GM06990 (cell line): ENCODE measurements around the gene LZTS3.
"Not testable (repeated sequence)": the region's sequence is repeated elsewhere in the genome, so short reads cannot be mapped to it uniquely, and the experiment has no call there.

Experiments used
- DNase-seq: peaks from one replicate; pipeline ENCODE4 v3.0.0-alpha.2; 2011; ENCODE audit not compliant: insufficient read length; ENCODE audit errors: extremely low read depth
- H3K27me3 ChIP-seq: replicated peaks from 2 replicates; pipeline ENCODE4 v1.6.0; 2011; ENCODE audit warnings: low read length; ENCODE audit not compliant: control insufficient read depth, insufficient read depth
- H3K36me3 ChIP-seq: 2 replicates; pipeline ENCODE4 v1.5.1; 2011; ENCODE audit warnings: low read length; ENCODE audit not compliant: control insufficient read depth, insufficient read depth
- H3K4me3 ChIP-seq: replicated peaks from 2 replicates; pipeline ENCODE4 v1.5.1; 2011; ENCODE audit warnings: low read depth, mild to moderate bottlenecking, control low read depth, low read length
- TF ChIP-seq, protein P1 (sequence below): IDR thresholded peaks from 2 replicates; pipeline ENCODE4 v1.5.1; 2011; ENCODE audit warnings: low read length, control low read depth, mild to moderate bottlenecking, inconsistent platforms; ENCODE audit not compliant: insufficient read depth, poor library complexity, severe bottlenecking

LZTS3 gene

DNA sequence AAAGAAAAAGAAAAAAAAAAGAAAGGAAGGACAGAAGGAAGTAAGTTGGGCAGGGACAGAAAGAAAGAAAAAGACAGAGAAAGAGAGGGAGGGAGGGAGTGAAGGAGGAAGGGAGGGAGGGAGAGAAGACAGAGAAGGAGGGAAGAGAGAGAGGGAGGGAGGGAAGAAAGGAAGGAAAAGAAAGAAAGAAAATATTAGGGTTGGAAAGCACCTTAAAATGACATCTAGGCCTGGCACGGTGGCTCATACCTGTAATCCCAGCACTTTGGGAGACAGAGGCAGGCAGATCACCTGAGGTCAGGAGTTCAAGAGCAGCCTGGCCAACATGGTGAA lies 46.9 kb downstream of the LZTS3 start:
- Histone ChIP-seq H3K4me3 (no peak overlapping the region), H3K36me3 (peaks cover 7% of the 10 kb centered on the region), H3K27me3 (no peaks in the 10 kb centered on the region)
- TF ChIP-seq, protein P1, sequence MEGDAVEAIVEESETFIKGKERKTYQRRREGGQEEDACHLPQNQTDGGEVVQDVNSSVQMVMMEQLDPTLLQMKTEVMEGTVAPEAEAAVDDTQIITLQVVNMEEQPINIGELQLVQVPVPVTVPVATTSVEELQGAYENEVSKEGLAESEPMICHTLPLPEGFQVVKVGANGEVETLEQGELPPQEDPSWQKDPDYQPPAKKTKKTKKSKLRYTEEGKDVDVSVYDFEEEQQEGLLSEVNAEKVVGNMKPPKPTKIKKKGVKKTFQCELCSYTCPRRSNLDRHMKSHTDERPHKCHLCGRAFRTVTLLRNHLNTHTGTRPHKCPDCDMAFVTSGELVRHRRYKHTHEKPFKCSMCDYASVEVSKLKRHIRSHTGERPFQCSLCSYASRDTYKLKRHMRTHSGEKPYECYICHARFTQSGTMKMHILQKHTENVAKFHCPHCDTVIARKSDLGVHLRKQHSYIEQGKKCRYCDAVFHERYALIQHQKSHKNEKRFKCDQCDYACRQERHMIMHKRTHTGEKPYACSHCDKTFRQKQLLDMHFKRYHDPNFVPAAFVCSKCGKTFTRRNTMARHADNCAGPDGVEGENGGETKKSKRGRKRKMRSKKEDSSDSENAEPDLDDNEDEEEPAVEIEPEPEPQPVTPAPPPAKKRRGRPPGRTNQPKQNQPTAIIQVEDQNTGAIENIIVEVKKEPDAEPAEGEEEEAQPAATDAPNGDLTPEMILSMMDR = no peak
- no peak for DNase-seq

DNA sequence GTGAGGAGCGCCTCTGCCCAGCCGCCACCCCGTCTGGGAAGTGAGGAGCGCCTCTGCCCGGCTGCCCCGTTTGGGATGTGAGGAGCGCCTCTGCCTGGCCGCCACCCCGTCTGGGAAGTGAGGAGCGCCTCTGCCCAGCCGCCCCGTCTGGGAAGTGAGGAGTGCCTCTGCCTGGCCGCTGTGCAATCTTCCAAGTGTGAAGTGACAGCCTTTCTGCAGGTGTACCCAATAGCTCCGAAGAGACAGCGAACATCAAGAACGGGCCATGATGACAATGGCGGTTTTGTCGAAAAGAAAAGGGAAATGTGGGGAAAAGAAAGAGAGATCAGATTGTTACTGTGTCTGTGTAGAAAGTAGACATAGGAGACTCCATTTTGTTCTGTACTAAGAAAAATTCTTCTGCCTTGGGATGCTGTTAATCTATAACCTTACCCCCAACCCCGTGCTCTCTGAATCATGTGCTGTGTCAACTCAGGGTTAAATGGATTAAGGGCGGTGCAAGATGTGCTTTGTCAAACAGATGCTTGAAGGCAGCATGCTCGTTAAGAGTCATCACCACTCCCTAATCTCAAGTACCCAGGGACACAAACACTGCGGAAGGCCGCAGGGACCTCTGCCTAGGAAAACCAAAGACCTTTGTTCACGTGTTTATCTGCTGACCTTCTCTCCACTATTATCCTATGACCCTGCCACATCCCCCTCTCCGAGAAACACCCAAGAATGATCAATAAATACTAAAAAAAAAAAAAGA lies 47.4 kb downstream of the LZTS3 start:
- H3K4me3 ChIP-seq, DNase-seq, H3K36me3 ChIP-seq, H3K27me3 ChIP-seq: not testable (repeated sequence)

DNA sequence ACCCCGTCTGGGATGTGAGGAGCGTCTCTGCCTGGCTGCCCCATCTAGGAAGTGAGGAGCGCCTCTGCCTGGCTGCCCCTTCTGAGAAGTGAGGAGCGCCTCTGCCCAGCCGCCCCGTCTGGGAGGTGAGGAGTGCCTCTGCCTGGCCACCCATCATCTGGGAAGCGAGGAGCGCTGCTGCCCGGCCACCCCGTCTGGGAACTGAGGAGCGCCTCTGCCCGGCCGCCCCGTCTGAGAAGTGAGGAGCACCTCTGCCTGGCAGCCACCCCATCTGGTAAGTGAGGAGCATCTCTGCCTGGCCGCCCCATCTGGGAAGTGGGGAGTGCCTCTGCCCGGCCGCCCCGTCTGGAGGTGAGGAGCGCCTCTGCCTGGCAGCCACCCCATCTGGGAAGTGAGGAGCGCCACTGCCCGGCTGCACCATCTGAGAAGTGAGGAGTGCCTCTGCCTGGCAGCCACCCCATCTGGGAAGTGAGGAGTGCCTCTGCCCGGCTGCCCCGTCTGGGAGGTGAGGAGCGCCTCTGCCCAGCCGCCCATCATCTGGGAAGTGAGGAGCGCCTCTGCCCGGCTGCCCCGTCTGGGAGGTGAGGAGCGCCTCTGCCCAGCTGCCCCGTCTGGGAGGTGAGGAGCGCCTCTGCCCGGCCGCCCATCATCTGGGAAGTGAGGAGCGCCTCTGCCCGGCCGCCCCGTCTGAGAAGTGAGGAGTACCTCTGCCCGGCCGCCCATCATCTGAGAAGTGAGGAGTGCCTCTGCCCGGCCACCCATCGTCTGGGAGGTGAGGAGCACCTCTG lies 48.4 kb downstream of the LZTS3 start:
- not testable (repeated sequence) for H3K36me3 ChIP-seq, H3K4me3 ChIP-seq, DNase-seq, H3K27me3 ChIP-seq

DNA sequence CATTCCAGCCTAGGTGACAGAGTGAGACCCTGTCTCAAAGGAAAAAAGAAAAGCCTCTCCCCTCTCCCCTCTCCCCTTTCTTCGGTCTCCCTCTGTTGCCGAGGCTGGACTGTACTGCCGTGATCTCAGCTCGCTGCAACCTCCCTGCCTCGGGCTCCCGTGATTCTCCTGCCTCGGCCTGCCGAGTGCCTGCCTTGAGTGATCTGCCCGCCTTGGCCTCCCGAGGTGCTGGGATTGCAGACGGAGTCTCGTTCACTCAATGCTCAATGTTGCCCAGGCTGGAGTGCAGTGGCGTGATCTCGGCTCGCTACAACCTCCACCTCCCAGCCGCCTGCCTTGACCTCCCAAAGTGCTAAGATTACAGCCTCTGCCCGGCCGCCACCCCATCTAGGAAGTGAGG lies 49.2 kb downstream of the LZTS3 start:
- H3K4me3 ChIP-seq, DNase-seq, H3K36me3 ChIP-seq, H3K27me3 ChIP-seq: not testable (repeated sequence)

DNA sequence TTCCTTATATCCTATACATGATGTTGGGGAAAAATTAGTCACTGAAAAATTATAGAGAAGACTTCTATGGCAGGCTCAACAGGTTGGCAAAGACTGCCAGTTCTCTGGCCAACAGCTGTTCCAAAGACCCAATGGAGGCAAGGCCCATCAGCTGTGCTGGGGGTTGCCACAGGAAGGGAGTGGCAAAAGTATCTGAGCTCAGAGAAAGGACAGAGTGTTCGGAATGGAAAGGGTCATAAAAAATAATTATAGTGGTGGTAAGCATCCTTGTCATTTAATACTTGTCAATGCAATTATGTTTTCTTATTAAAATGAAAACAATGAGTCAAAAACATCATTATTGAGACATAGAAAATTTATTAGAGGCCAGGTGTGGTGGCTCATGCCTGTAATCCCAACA lies 49.8 kb downstream of the LZTS3 start:
- Histone ChIP-seq H3K36me3 (peaks cover 8% of the 10 kb centered on the region), H3K27me3 (no peaks in the 10 kb centered on the region), H3K4me3 (no peak overlapping the region)
- DNase-seq = no peak
- TF ChIP-seq, protein P1 = no peak

DNA sequence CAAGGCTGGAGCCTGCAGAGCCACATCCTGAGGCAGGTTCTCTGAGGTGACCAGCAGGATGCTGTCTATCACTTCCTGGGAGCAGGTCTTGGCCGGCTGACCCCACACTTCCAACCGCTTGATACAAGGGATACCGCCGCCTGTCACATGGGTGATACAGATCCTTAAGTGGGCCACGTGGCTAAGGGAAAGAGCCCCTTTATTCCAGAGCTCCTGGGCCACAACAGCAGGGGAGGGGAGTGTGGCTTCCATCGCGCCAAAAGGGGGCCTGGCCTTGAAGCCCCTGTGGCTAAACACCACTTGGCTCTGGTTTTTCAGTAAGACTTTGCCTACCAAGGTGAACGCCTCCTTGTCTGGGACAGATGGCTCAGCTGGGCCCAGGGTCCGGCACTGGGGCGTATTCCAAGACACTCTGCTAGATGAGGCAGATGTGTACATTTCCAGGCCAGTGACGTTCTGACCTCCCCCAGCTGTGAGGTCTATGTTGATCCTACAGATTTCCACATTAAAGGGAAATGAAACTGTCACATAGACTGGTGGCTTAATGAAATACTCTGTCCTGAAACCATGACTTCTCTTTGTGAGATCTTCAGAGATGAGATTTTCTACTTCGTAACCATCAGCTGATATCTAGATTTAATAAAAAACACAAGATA lies 51.3 kb downstream of the LZTS3 start:
- TF ChIP-seq, protein P1 = no peak
- DNase-seq = no peak
- peaks cover 8% of the 10 kb centered on the region for H3K36me3 ChIP-seq

DNA sequence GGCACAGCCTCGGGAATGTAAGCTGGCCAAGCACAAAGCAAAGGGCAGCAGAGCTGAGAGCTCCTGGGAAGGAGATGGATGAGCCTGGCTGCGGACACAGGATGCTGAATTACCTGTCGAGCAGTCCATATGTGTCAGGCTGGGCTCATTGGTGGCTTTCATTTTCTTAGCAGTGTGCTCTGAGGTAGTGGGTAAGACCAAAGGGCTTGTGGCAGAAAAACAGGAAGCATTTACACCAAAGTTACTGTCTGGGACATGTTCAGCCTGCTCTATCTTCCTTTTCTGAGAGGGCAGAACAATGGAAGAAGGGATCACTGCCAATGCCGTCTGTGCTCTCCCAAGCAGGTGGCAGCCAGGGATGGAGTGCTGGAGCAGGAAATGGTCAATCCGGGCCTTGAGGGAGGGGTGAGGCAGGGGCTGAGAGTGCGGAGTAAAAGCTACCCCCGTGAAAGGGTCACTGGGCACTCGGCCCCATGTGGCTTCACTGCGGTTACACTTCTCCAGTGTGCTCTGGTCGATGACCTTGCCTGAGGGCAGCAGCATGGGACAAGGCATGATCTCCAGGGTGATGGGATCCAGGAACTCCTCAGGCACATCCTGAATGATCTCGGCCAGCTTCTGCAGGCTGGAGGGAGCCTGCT lies 52.0 kb downstream of the LZTS3 start:
- Histone ChIP-seq H3K36me3 (peaks cover 8% of the 10 kb centered on the region), H3K27me3 (no peaks in the 10 kb centered on the region), H3K4me3 (no peak overlapping the region)
- no peak for DNase-seq
- TF ChIP-seq, protein P1 = no peak

More for the DNA sequence above, 51.3 kb downstream of the LZTS3 start:
- Histone ChIP-seq H3K4me3 (no peak overlapping the region), H3K27me3 (no peaks in the 10 kb centered on the region)
